Measurements from ENCODE around the gene SLIT2.
A peak's percentile ranks its signal among the peaks of the same experiment; 100 is the strongest.

The SLIT2 gene

DNA sequence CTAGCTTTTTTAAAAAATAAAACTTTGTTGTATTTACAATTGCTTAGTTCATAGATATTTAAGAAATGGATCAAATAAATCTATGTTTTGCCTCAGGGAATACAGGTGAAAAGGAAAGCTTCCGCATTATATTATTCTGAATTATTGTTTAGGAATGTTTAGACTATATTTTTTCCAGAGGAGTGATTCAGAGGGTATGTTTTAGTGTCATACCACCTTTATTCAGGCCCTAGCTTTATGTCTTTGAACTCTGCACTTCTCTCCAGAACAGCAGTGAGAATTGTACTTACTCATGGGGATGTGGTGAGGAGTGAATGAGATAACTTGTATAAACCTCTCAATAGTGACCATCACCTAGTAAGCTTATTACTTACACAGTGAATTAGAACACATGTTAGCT, 14.0 kb downstream of the SLIT2 start:
- no peak for DNase-seq

GRCh38 chr4:20266215-20267082, 14.7 kb downstream of the SLIT2 start:
- no peak for DNase-seq

DNA sequence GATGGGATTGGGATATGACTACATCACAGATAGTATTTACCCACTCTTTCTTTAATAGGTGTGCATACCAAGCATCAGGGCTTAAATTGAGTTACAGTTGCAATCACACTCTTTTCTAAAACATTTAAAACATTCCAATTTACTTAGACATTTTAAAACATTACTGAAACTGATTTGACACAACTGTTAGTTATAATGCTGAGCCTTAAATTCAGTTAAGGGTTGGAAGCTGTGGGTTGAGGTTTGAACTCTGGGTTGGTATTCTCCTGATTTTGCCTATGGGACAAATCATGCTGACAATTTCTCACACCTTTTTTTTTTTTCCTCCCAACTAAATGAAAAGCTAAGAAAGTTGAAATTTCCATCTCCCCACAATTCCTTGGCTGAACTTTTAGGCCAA, 16.3 kb downstream of the SLIT2 start:
- no peak for DNase-seq

GRCh38 chr4:20269320-20269719, 17.6 kb downstream of the SLIT2 start:
- no peak for DNase-seq

DNA sequence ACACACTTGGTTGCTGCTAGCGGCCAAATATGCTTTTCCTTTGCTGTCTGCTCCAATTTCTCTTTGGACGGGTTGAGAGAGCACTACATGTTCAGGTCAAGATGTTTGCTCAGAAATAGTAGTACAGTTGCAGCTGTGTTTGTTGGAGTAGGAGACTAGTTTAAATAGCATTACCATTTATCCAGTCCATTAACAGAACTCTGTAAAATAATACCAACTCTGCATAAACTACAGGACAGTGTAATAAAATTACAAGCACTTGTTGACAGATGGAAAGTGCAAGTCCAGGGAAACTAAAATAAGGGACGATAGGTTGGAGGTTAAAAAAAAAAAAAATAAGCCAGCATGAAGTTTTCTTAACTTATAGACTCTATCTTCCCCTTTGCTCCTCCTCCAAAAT, 20.2 kb downstream of the SLIT2 start:
- DNase-seq = no peak

- no peak for DNase-seq
These were observed 20.7 kb downstream of the SLIT2 start for GRCh38 chr4:20272411-20272872.

DNA sequence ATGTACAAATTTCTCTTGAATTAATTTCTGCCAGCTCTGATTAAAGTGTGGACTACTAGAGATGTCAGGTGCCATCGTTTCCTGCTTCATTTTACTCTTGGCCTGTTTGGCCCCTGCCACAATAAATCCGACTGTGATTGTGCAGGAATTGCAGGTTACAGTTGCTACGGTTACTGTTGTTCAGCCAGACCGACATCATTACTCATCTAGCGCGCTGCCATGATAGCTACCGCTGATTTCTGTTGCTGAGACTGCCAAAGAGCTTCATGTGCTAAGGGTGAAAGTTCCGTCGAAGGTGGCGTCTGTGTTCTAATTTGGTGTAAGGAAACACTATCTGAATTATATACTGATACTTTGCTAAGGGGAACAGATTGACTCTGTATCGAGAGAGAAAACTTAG, 22.1 kb downstream of the SLIT2 start:
- DNase-seq = peak; percentile 19

GRCh38 chr4:20276848-20277247, 25.1 kb downstream of the SLIT2 start:
- no peak for DNase-seq

- DNase-seq = no peak
These were observed 26.5 kb downstream of the SLIT2 start for GRCh38 chr4:20278195-20278594.

DNA sequence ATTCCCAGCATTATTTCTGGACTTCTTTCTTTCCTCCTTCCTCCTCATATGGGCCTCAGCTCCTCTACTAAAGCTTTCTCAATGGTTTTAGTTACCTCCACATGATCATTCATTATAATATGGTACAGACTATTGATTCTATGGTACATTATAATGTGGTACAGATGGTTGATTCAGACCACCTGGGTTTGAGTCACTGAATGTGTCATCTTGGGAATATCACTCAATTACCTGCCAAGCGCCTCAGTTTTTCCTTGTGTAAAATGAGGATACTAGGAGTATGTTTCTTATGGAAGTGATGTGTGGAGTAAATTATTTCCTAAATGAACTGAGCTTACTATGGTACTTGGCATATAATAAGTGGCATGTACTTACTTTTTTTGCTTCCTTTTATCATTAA, 27.7 kb downstream of the SLIT2 start:
- no peak for DNase-seq

GRCh38 chr4:20281453-20281852, 29.7 kb downstream of the SLIT2 start:
- no peak for DNase-seq

- no peak for DNase-seq
These were observed 31.3 kb downstream of the SLIT2 start for GRCh38 chr4:20283039-20283438.

- DNase-seq = no peak
These were observed 33.3 kb downstream of the SLIT2 start for GRCh38 chr4:20284990-20285389.

GRCh38 chr4:20287246-20287645, 35.5 kb downstream of the SLIT2 start:
- DNase-seq = no peak

DNA sequence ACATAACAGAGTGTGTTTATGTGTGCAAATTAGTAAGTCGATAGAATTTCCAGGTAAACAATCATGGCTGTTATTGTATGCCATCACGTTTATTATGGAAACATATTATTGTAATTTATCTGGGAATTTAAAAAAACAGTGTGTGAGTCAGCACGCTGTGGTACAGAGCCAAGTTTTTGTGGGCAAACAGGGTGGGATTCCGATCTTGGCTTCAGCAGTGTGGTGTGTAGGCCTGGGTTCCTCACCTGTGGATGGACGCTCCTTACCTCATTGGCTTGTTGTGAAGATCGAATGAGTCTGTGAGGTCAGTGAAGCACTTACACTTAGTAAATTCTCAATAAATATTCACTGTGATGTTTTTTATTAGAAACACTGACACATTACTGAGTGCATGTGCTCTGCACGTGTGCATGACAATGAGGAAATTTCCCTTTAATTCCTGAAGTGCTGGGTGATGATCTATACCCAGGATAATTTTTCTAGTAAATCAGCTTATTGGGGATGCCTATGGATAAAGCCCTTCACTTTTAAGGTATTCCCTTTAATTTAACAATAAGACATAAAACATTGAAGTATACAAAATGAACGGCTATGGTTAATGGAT, 36.4 kb downstream of the SLIT2 start:
- no peak for DNase-seq

DNA sequence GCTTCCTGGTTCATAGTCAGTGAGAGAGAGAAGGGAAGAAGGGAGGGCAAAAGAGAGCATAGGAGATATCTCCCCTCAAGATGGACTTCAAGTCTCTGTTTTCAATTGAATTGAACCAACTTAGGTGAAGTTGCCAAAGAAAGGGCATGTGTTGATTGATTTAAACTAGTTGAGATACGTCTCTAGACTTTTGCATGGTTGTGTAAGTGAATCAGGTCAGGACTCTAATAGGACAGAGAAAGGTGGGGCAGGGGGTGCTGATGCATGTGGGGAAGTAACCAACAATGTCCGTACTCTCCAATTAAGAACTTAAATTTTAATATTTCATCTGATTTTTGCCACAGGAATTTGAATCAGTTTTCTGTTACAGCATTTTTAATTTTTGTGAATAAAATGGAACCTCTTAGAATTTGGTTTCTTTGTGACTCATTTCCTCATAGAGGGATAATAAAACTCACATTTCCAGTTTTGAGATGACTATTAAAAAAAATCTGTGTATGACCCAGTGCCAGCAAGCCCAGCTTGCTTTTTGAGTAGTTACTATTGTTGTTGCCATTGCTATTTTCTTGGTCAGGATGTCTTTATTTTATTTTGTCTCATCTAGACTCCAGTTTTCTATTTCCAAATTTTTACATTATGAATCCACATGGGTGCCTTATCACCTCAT, 37.3 kb downstream of the SLIT2 start:
- DNase-seq = no peak

GRCh38 chr4:20289782-20290181, 38.1 kb downstream of the SLIT2 start:
- DNase-seq = no peak

DNA sequence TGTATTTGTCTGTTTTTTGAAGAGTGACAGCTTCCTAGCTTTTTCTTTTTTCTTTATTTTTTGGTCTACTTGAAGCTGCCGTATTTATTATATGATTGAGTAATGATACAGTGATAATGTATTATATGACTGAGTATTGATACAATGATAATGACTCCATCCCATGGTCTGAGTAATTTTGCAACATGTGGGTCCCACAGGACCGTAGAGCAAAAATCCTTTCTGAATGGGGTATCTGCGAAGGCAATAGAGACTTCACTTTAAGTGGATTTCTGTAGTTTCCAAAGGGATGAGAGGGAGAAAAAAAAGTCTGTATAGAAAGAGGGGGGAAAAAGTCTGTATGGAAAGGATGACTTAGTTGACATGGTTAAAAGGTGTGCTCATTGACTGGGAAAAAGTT, 41.0 kb downstream of the SLIT2 start:
- DNase-seq = no peak

DNA sequence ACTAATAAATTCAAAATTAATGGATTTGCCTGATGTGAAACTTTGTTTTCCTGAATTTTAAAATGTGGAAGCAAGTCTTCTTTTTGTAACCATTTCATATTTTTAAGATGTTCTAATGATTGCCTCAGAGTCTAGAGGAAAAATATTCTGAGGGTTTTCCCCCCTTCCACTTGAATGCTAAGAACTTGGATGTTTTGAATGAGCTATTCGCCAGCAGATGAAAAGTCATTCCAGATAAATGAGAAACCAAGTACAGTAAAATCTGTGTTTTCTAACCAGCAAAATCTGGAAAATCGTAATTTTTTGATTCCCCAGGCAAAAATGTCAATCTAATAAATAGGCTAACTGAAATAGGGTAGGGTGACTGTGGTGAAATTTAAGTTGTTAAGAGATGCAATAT, 45.6 kb downstream of the SLIT2 start:
- no peak for DNase-seq

- no peak for DNase-seq
These were observed 46.1 kb downstream of the SLIT2 start for GRCh38 chr4:20297783-20298182.

GRCh38 chr4:20298455-20298854, 46.8 kb downstream of the SLIT2 start:
- no peak for DNase-seq

DNA sequence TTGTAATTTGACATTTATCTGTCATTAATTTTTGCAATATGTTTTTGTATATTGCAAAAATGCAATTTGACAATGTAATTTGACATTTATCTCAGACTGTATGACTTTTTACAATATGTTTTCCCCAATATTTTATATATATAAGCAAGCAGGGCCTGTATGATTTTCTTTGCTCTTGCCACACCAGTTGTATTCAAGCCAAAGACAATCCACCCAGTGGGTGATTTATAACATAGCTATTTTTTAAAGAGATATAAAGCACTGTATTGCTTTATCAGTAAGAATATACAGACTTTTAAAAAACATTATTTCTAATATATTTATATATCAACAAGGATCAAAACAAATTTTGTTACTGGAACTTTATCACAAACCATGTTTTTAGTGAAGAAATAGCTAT, 47.3 kb downstream of the SLIT2 start:
- DNase-seq = no peak

GRCh38 chr4:20299515-20299914, 47.8 kb downstream of the SLIT2 start:
- DNase-seq = no peak

DNA sequence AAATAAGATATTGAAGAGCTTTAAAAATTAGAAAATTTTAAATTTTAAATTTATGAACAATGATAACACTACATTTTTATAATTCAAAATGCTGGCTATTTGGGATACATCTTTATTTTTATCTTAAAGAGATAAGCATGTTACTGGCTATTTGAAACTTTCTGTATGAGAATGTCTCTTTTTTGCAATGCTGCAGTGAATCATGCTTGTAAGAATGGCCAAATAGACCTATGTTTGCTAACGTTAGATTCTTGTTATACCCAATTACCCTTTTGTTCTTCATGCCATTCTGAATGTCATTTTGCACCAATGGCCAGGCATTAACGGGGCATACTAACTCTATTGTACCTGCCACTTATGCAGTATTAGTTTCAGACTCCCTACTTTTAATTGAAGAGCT, 49.5 kb downstream of the SLIT2 start:
- DNase-seq = no peak
